Stimulated activated CD4-positive, alpha-beta T cell treated with anti-CD3 and anti-CD28 coated beads, Interleukin-12 subunit alpha, Interleukin-12 subunit beta, amount 100 ng/mL, for 4 hours (primary cell): Measurements from ENCODE around the gene BRME1.
A peak's percentile ranks its signal among the peaks of the same experiment; 100 is the strongest.

Source experiments
- DNase-seq: peaks from one replicate; pipeline ENCODE4 v3.0.0-alpha.2; 2020

The BRME1 gene

GRCh38 chr19:13905634-13906520 is at the start of gene BRME1, which contains the start of gene CC2D1A:
Gene BRME1, minus strand, starts transcription at chr19:13906117. Its CDS starts 1,225 bp downstream, at chr19:13904892.
Gene CC2D1A, plus strand, starts transcription at chr19:13906201. Its CDS starts 241 bp downstream, at chr19:13906442.
- peak; percentile 96 for DNase-seq

- no peak for DNase-seq
Observed at GRCh38 chr19:13954185-13954584, 48.3 kb upstream of the BRME1 start.

- DNase-seq, result no peak
Observed at GRCh38 chr19:13952931-13953531, 47.1 kb upstream of the BRME1 start.

GRCh38 chr19:13952154-13952930 is 46.4 kb upstream of the BRME1 start, which contains the start of gene DCAF15:
Gene DCAF15, plus strand, starts transcription at chr19:13952509. Its CDS starts 4 bp downstream, at chr19:13952513.
- DNase-seq, result peak; percentile 97

- DNase-seq, result no peak
Observed at GRCh38 chr19:13951799-13952153, 45.9 kb upstream of the BRME1 start.

- no peak for DNase-seq
Observed at GRCh38 chr19:13951043-13951442, 45.1 kb upstream of the BRME1 start.

GRCh38 chr19:13946414-13946813 is 40.5 kb upstream of the BRME1 start:
- DNase-seq, result no peak

- no peak for DNase-seq
Observed at GRCh38 chr19:13942023-13942684, 36.2 kb upstream of the BRME1 start.

- DNase-seq, result no peak
Observed at GRCh38 chr19:13938301-13939064, 32.6 kb upstream of the BRME1 start, which contains the start of gene PODNL1. Gene PODNL1, minus strand, starts transcription at chr19:13938417. Its CDS starts 236 bp downstream, at chr19:13938181.

- no peak for DNase-seq
Observed at GRCh38 chr19:13937479-13938300, 31.8 kb upstream of the BRME1 start.

GRCh38 chr19:13935765-13936510 is 30.0 kb upstream of the BRME1 start:
- DNase-seq, result no peak

GRCh38 chr19:13934785-13935109 is 28.8 kb upstream of the BRME1 start:
- no peak for DNase-seq

GRCh38 chr19:13932911-13933393 is 27.0 kb upstream of the BRME1 start:
- DNase-seq, result no peak

GRCh38 chr19:13932149-13932637 is 26.3 kb upstream of the BRME1 start:
- DNase-seq, result no peak

- no peak for DNase-seq
Observed at GRCh38 chr19:13931391-13932148, 25.7 kb upstream of the BRME1 start.

GRCh38 chr19:13930402-13930801 is 24.5 kb upstream of the BRME1 start:
- no peak for DNase-seq

- DNase-seq, result no peak
Observed at GRCh38 chr19:13929956-13930355, 24.0 kb upstream of the BRME1 start.

GRCh38 chr19:13929340-13929739 is 23.4 kb upstream of the BRME1 start:
- no peak for DNase-seq

- DNase-seq, result no peak
Observed at GRCh38 chr19:13926715-13927114, 20.8 kb upstream of the BRME1 start.
